Panc1 (cell line): ENCODE data around the gene PTPRO.

Source experiments
- POLR2AphosphoS5 ChIP-seq: IDR thresholded peaks from 2 replicates; pipeline ENCODE4 v1.6.1; 2012; ENCODE audit warnings: mild to moderate bottlenecking, low read depth, low read length, moderate library complexity
- SIN3A ChIP-seq: IDR thresholded peaks from 2 replicates; pipeline ENCODE4 v1.6.1; 2012; ENCODE audit warnings: low read depth, mild to moderate bottlenecking, low read length, moderate library complexity, borderline replicate concordance; ENCODE audit not compliant: insufficient read depth
- TCF7L2 ChIP-seq: IDR thresholded peaks from 2 replicates; pipeline ENCODE4 v1.6.1; 2011; ENCODE audit warnings: mild to moderate bottlenecking, low read depth, low read length, inconsistent platforms
- TF ChIP-seq, protein P1 (sequence below): fragments of 450-650 bp; IDR thresholded peaks from 2 replicates; pipeline ENCODE4 v1.5.1; 2017; ENCODE audit warnings: mild to moderate bottlenecking
- TF ChIP-seq, protein P2 (sequence below), 2 experiments: IDR thresholded peaks; 2 replicates each; pipeline ENCODE4 v1.6.1; 2011 to 2012; ENCODE audit warnings: low read depth in 2 of 2, control low read depth in 1 of 2, low read length in 1 of 2, mild to moderate bottlenecking in 1 of 2, moderate library complexity in 1 of 2; ENCODE audit not compliant: insufficient read depth in 1 of 2

DNA sequence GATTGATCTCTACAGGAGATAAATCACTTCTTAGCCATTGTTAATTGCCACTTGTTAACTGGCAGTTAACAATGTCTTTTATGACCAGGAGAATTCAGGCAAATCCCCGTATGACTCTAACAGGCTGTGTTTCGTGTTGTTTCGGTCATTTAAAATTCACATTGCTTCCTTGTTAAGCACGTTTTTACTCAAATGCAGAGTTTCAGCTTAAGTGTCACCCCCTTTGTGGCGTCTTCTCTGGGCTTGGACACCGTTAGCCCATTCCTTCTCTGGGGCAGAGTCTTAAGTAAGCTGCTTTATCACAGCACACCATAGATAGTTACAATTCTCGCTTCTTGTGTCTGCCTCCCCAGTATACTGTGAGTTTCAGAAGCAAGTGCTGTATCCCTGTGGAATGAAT, 261.5 kb downstream of the PTPRO start:
- TF ChIP-seq, protein P1, sequence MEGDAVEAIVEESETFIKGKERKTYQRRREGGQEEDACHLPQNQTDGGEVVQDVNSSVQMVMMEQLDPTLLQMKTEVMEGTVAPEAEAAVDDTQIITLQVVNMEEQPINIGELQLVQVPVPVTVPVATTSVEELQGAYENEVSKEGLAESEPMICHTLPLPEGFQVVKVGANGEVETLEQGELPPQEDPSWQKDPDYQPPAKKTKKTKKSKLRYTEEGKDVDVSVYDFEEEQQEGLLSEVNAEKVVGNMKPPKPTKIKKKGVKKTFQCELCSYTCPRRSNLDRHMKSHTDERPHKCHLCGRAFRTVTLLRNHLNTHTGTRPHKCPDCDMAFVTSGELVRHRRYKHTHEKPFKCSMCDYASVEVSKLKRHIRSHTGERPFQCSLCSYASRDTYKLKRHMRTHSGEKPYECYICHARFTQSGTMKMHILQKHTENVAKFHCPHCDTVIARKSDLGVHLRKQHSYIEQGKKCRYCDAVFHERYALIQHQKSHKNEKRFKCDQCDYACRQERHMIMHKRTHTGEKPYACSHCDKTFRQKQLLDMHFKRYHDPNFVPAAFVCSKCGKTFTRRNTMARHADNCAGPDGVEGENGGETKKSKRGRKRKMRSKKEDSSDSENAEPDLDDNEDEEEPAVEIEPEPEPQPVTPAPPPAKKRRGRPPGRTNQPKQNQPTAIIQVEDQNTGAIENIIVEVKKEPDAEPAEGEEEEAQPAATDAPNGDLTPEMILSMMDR = no peak
- no peak for TF ChIP-seq POLR2AphosphoS5
- TF ChIP-seq TCF7L2 = no peak
- no peak for TF ChIP-seq SIN3A
- TF ChIP-seq, protein P2, sequence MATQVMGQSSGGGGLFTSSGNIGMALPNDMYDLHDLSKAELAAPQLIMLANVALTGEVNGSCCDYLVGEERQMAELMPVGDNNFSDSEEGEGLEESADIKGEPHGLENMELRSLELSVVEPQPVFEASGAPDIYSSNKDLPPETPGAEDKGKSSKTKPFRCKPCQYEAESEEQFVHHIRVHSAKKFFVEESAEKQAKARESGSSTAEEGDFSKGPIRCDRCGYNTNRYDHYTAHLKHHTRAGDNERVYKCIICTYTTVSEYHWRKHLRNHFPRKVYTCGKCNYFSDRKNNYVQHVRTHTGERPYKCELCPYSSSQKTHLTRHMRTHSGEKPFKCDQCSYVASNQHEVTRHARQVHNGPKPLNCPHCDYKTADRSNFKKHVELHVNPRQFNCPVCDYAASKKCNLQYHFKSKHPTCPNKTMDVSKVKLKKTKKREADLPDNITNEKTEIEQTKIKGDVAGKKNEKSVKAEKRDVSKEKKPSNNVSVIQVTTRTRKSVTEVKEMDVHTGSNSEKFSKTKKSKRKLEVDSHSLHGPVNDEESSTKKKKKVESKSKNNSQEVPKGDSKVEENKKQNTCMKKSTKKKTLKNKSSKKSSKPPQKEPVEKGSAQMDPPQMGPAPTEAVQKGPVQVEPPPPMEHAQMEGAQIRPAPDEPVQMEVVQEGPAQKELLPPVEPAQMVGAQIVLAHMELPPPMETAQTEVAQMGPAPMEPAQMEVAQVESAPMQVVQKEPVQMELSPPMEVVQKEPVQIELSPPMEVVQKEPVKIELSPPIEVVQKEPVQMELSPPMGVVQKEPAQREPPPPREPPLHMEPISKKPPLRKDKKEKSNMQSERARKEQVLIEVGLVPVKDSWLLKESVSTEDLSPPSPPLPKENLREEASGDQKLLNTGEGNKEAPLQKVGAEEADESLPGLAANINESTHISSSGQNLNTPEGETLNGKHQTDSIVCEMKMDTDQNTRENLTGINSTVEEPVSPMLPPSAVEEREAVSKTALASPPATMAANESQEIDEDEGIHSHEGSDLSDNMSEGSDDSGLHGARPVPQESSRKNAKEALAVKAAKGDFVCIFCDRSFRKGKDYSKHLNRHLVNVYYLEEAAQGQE (IDR thresholded peaks at IDR 0.05; ENCODE audit: insufficient read depth in 1 of 2, low read depth in 2 of 2, low read length in 1 of 2) = no peak
